H1 (cell line): Measurements from ENCODE around the gene CAMTA1. TPM values are rescaled to one million over a fixed set of nuclear protein-coding genes. Genes with fewer than 3 reads are reported as not detected.

ENCODE experiments used
- CTCF ChIA-PET: fragments of 300-600 bp; sonication (Branson Sonifier 250); formaldehyde crosslinking; loops from one replicate; lab custom pipeline; 2021; ENCODE audit not compliant: partially characterized antibody; lab: Charles Lee
- POLR2A ChIA-PET: fragments of 300-600 bp; sonication (Branson Sonifier 250); formaldehyde crosslinking; loops from one replicate; lab custom pipeline; 2021; ENCODE audit warnings: inconsistent platforms; ENCODE audit not compliant: partially characterized antibody; lab: Charles Lee
- DNase-seq, 2 experiments: peaks; one replicate each; pipeline versions ENCODE4 v3.0.0 to v3.0.0-alpha.2; 2010 to 2022; ENCODE audit warnings: low spot score in 2 of 2, low read depth in 1 of 2, mixed read lengths in 1 of 2
- FAIRE-seq: peaks from 2 replicates; lab custom pipeline; 2011; peaks lifted over from hg19 to GRCh38; lab: Jason Lieb, UNC
- H2AFZ ChIP-seq: 2 replicates; pipeline ENCODE4 v1.8.1; 2012; ENCODE audit warnings: low read length, inconsistent platforms
- H2AK5ac ChIP-seq: 2 replicates; pipeline ENCODE4 v1.6.1; 2013; ENCODE audit warnings: low read depth, low read length
- H2BK120ac ChIP-seq: replicated peaks from 2 replicates; pipeline ENCODE3; 2013; ENCODE audit warnings: low read depth, low read length, inconsistent platforms
- H2BK12ac ChIP-seq: 2 replicates; pipeline ENCODE4 v1.6.1; 2013; ENCODE audit warnings: low read depth, low read length
- H2BK15ac ChIP-seq: 2 replicates; pipeline ENCODE4 v1.6.1; 2013; ENCODE audit warnings: low read length
- H2BK20ac ChIP-seq: 2 replicates; pipeline ENCODE4 v1.6.1; 2013; ENCODE audit warnings: low read length
- H2BK5ac ChIP-seq: 2 replicates; pipeline ENCODE4 v1.6.1; 2013; ENCODE audit warnings: low read depth, low read length
- H3K14ac ChIP-seq: 2 replicates; pipeline ENCODE4 v1.6.1; 2013; ENCODE audit warnings: inconsistent platforms; ENCODE audit not compliant: insufficient read length
- H3K18ac ChIP-seq: 2 replicates; pipeline ENCODE4 v1.6.1; 2013; ENCODE audit warnings: low read length; ENCODE audit errors: extremely low read depth
- H3K23ac ChIP-seq: 2 replicates; pipeline ENCODE4 v1.6.1; 2013; ENCODE audit warnings: inconsistent platforms; ENCODE audit not compliant: insufficient read length
- H3K23me2 ChIP-seq: 2 replicates; pipeline ENCODE4 v1.6.1; 2013; ENCODE audit warnings: low read depth, low read length
- H3K27ac ChIP-seq: 2 replicates; pipeline ENCODE4 v1.6.1; 2011; ENCODE audit warnings: low read depth, low read length, inconsistent platforms
- H3K27me3 ChIP-seq, 4 experiments: replicated peaks in 1 of 4; 1 replicate in 1 of 4; 2 replicates in 3 of 4; pipeline versions ENCODE4 v1.6.1 to v1.8.1; 2011 to 2013; ENCODE audit warnings: low read length in 3 of 4, mild to moderate bottlenecking in 3 of 4, inconsistent platforms in 2 of 4, mixed read lengths in 2 of 4, moderate library complexity in 1 of 4; ENCODE audit not compliant: control insufficient read depth in 3 of 4, insufficient read depth in 3 of 4; ENCODE audit errors: extremely low read depth in 1 of 4
- H3K36me3 ChIP-seq, 4 experiments: 2 replicates each; pipeline versions ENCODE4 v1.6.1 to v1.8.1; 2011 to 2013; ENCODE audit warnings: mild to moderate bottlenecking in 4 of 4, low read length in 3 of 4, moderate library complexity in 2 of 4, control low read depth in 1 of 4, inconsistent platforms in 1 of 4; ENCODE audit not compliant: insufficient read depth in 4 of 4, control insufficient read depth in 2 of 4
- H3K4ac ChIP-seq: replicated peaks from 2 replicates; pipeline ENCODE3; 2013; ENCODE audit warnings: low read length, low read depth, mixed read lengths, inconsistent platforms; ENCODE audit not compliant: insufficient read length
- H3K4me1 ChIP-seq, 4 experiments: replicated peaks in 1 of 4; 1 replicate in 1 of 4; 2 replicates in 3 of 4; pipeline versions ENCODE4 v1.6.1 to v1.8.1; 2011 to 2013; ENCODE audit warnings: low read length in 3 of 4, inconsistent platforms in 2 of 4, mixed read lengths in 1 of 4; ENCODE audit not compliant: insufficient read depth in 4 of 4, control insufficient read depth in 3 of 4
- H3K4me2 ChIP-seq, 2 experiments: 2 replicates each; pipeline versions ENCODE4 v1.6.1 to v1.8.1; 2011 to 2013; ENCODE audit warnings: low read depth in 2 of 2, low read length in 2 of 2, control low read depth in 1 of 2, inconsistent platforms in 1 of 2, mild to moderate bottlenecking in 1 of 2; ENCODE audit not compliant: insufficient read depth in 1 of 2
- H3K4me3 ChIP-seq, 4 experiments: fragments of 200-600, 300-600 bp in 1 of 4; sonication (generic), shearing (Covaris generic), sonication (Bioruptor Twin) in 1 of 4; 2 replicates each; pipeline versions ENCODE4 v1.5.1 to v1.8.1; 2011 to 2016; ENCODE audit warnings: low read length in 4 of 4, low read depth in 3 of 4, control low read depth in 2 of 4, inconsistent platforms in 2 of 4, mild to moderate bottlenecking in 2 of 4, mixed read lengths in 1 of 4, moderate library complexity in 1 of 4; ENCODE audit not compliant: insufficient read depth in 2 of 4; ENCODE audit errors: extremely low read depth in 1 of 4
- H3K56ac ChIP-seq: replicated peaks from 2 replicates; pipeline ENCODE3; 2013; ENCODE audit warnings: low read depth, mild to moderate bottlenecking, mixed read lengths, low read length, inconsistent platforms; ENCODE audit not compliant: insufficient read length
- H3K79me1 ChIP-seq: 2 replicates; pipeline ENCODE4 v1.6.1; 2013; ENCODE audit warnings: low read depth, low read length, control low read depth
- H3K79me2 ChIP-seq, 2 experiments: 2 replicates each; pipeline versions ENCODE4 v1.6.1 to v1.8.1; 2012 to 2013; ENCODE audit warnings: low read length in 2 of 2, mild to moderate bottlenecking in 2 of 2, inconsistent platforms in 1 of 2; ENCODE audit not compliant: insufficient read depth in 2 of 2, control insufficient read depth in 1 of 2
- H3K9ac ChIP-seq, 4 experiments: replicated peaks in 1 of 4; 1 replicate in 1 of 4; 2 replicates in 3 of 4; pipeline versions ENCODE4 v1.6.1 to v1.8.1; 2011 to 2013; ENCODE audit warnings: low read depth in 3 of 4, low read length in 3 of 4, control low read depth in 2 of 4, mild to moderate bottlenecking in 2 of 4, moderate library complexity in 2 of 4, inconsistent platforms in 1 of 4; ENCODE audit errors: extremely low read depth in 1 of 4
- H3K9me3 ChIP-seq, 2 experiments: 2 replicates each; pipeline versions ENCODE4 v1.6.1 to v1.8.1; 2012 to 2013; ENCODE audit warnings: mild to moderate bottlenecking in 2 of 2, moderate library complexity in 2 of 2, control low read depth in 1 of 2, inconsistent platforms in 1 of 2, low read depth in 1 of 2, low read length in 1 of 2, mixed read lengths in 1 of 2; ENCODE audit not compliant: insufficient read depth in 2 of 2
- H4K20me1 ChIP-seq, 2 experiments: replicated peaks in 1 of 2; 2 replicates each; pipeline versions ENCODE3 to v1.8.1; 2011 to 2013; ENCODE audit warnings: inconsistent platforms in 2 of 2, low read length in 2 of 2, mild to moderate bottlenecking in 1 of 2; ENCODE audit not compliant: insufficient read depth in 2 of 2, control insufficient read depth in 1 of 2
- H4K5ac ChIP-seq: 2 replicates; pipeline ENCODE4 v1.6.1; 2013; ENCODE audit warnings: low read length, low read depth, mixed read lengths, inconsistent platforms; ENCODE audit not compliant: insufficient read length
- H4K8ac ChIP-seq: 2 replicates; pipeline ENCODE4 v1.8.0; 2013; ENCODE audit warnings: mild to moderate bottlenecking, moderate library complexity, low read length, inconsistent platforms; ENCODE audit not compliant: insufficient read depth; ENCODE audit errors: extremely low read depth
- H4K91ac ChIP-seq: replicated peaks from 2 replicates; pipeline ENCODE3; 2013; ENCODE audit warnings: low read length, mixed read lengths, inconsistent platforms; ENCODE audit not compliant: insufficient read length
- CBX8 ChIP-seq: fragments of 300-800, 300-1000 bp; sonication (generic); IDR thresholded peaks from 2 replicates; pipeline ENCODE4 v1.7.1; 2016; ENCODE audit warnings: low read depth, low read length, borderline replicate concordance
- EP300 ChIP-seq, 2 experiments: IDR thresholded peaks; 1 replicate in 1 of 2; 2 replicates in 1 of 2; pipeline ENCODE4 v1.6.1; 2011 to 2012; ENCODE audit warnings: low read depth in 2 of 2, low read length in 2 of 2, mild to moderate bottlenecking in 2 of 2, borderline replicate concordance in 1 of 2, inconsistent platforms in 1 of 2, moderate library complexity in 1 of 2
- RAD21 ChIP-seq, 2 experiments: IDR thresholded peaks in 1 of 2; conservative IDR thresholded peaks in 1 of 2; 2 replicates each; pipeline ENCODE4 v1.6.1; 2011; ENCODE audit warnings: low read depth in 2 of 2, low read length in 2 of 2, improper control_type of control experiment in 1 of 2, inconsistent platforms in 1 of 2, mild to moderate bottlenecking in 1 of 2, moderate library complexity in 1 of 2
- WGBS, 2 experiments: shearing (Covaris generic) in 1 of 2; methylation state at CpG; one replicate each; pipeline versions ENCODE4 v1.1.6 to v1.1.7; 2013 to 2015; ENCODE audit warnings: low lambda C conversion rate in 2 of 2, mixed read lengths in 2 of 2, inconsistent platforms in 1 of 2, low coverage in 1 of 2, missing lambda C conversion rate in 1 of 2; ENCODE audit not compliant: insufficient replicate concordance in 2 of 2, insufficient coverage in 1 of 2, insufficient read length in 1 of 2; ENCODE audit errors: extremely low coverage in 1 of 2, missing lambda C conversion rate in 1 of 2; 5-methylcytosine and 5-hydroxymethylcytosine counted together
- polyA plus RNA-seq, 7 experiments: library from polyadenylated mRNA; depleted of rRNA in 3 of 7; stranded (reverse) in 5 of 7; unstranded in 2 of 7; fragments of >200 nt in 5 of 7; fragments of 200-250 nt in 2 of 7; gene quantifications; 1 replicate in 5 of 7; 2 replicates in 1 of 7; 4 replicates in 1 of 7; pipeline versions ENCODE4 v1.2.1 to v1.2.3, GENCODE V29; 2011 to 2013; ENCODE audit warnings: missing spikeins in 2 of 7, mixed read lengths in 2 of 7
- total RNA-seq: library from RNA; stranded (reverse); fragmentation: NEBNext Ultra II Directional; extraction: Animal tissue kit (Norgen Biotek cat#: 25700); gene quantifications from 2 replicates; pipeline ENCODE4 v1.2.1, GENCODE V29; 2021

Gene CAMTA1
- total and polyA plus RNA-seq, 2 of the 8 experiments (the other 6 are each of a cell fraction or from before 2014, with no cell fraction given) = 65.0 to 119 TPM

DNA sequence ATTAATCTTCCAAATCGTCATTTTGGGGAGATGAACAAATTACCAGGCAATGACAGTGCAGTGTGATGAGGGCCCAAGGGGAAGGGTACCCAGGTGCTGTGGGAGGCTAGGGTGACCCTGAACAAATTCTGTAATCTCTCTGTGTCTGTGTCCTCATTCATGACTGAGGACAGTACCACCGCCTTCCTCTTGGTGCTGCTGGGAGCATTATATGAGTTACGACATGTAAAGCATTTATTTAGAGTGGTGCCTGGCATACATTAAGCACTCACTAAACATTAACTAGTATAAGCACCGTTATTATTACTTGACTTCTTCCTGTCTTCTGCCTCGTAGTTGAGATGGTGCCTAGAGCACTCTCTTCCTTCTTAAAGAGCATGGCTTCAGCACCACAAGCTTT lies 517.6 kb downstream of the CAMTA1 start:
- H2BK12ac ChIP-seq = no peak overlapping the region
- H2BK120ac ChIP-seq = no peak overlapping the region
- 0 out of 2 replicates have a peak overlapping the region, but pooled peaks have one; percentile 5 for H2BK15ac ChIP-seq
- no peak for DNase-seq
- no peaks in the 10 kb centered on the region for H4K20me1 ChIP-seq
- peaks cover 11 to 13% (median 12%) of the 10 kb centered on the region in 4 experiments for H3K4me1 ChIP-seq
- no peak overlapping the region for H2BK20ac ChIP-seq
- no peak for FAIRE-seq
- ChIA-PET CTCF (interaction anchor here (0.6 to 2.1 kb wide), 2 partner anchors 9 to 155 kb away, joined by 3 to 9 read pairs; no protein-coding TSS in a partner anchor), POLR2A (no interaction called here)
- no peak overlapping the region for H3K23ac ChIP-seq
- WGBS, 2 experiments = 89% methylated on average over 5 of the region's 5 CpGs; no CpG with 5 or more reads in 1 of the 2 experiments
- H3K27ac ChIP-seq = no peak overlapping the region
- no peaks in the 10 kb centered on the region for H3K79me2 ChIP-seq
- H3K9ac ChIP-seq = no peak overlapping the region
- H3K4ac ChIP-seq = peak overlapping the region; percentile 19
- no peak overlapping the region for H3K4me2 ChIP-seq
- H3K36me3 ChIP-seq = no peaks in the 10 kb centered on the region
- H3K23me2 ChIP-seq = no peaks in the 10 kb centered on the region
- H2BK5ac ChIP-seq = no peak overlapping the region
- H2AK5ac ChIP-seq = no peak overlapping the region; the same call in 1 of the 2 replicates
- TF ChIP-seq RAD21 (IDR thresholded peaks at IDR 0.05 in 1 of 2, conservative IDR thresholded peaks at IDR 0.05 in 1 of 2; ENCODE audit: low read depth in 2 of 2, low read length in 2 of 2) = peak; percentile 10 to 18; a peak in 1 of 4 replicates
- no peak for TF ChIP-seq EP300 (IDR thresholded peaks at IDR 0.05; ENCODE audit: borderline replicate concordance in 1 of 2, low read depth in 2 of 2, low read length in 2 of 2)
- no peak for TF ChIP-seq CBX8
- no peak overlapping the region for H3K56ac ChIP-seq
- peak overlapping the region; percentile 70 for H4K91ac ChIP-seq
- H3K79me1 ChIP-seq = no peaks in the 10 kb centered on the region
- H3K27me3 ChIP-seq = no peaks in the 10 kb centered on the region
- H3K14ac ChIP-seq = no peak overlapping the region
- H4K5ac ChIP-seq = no peak overlapping the region
- H3K9me3 ChIP-seq = peaks cover 0 to 9% of the 10 kb centered on the region in 2 experiments; a peak in 1 of 4 replicates
- H2AFZ ChIP-seq = no peak overlapping the region
- no peak overlapping the region for H3K4me3 ChIP-seq
- H3K18ac ChIP-seq = no peak overlapping the region
- H4K8ac ChIP-seq = no peak overlapping the region
